ENCODE results near the gene TMEM161A. TPM values are rescaled to one million over a fixed set of nuclear protein-coding genes. Genes with fewer than 3 reads are reported as not detected.

TMEM161A gene
- polyA plus RNA-seq (2013, experiment 1 of 2): 21.4 TPM
- 21.0 TPM for polyA plus RNA-seq (2013, experiment 2 of 2)

DNA sequence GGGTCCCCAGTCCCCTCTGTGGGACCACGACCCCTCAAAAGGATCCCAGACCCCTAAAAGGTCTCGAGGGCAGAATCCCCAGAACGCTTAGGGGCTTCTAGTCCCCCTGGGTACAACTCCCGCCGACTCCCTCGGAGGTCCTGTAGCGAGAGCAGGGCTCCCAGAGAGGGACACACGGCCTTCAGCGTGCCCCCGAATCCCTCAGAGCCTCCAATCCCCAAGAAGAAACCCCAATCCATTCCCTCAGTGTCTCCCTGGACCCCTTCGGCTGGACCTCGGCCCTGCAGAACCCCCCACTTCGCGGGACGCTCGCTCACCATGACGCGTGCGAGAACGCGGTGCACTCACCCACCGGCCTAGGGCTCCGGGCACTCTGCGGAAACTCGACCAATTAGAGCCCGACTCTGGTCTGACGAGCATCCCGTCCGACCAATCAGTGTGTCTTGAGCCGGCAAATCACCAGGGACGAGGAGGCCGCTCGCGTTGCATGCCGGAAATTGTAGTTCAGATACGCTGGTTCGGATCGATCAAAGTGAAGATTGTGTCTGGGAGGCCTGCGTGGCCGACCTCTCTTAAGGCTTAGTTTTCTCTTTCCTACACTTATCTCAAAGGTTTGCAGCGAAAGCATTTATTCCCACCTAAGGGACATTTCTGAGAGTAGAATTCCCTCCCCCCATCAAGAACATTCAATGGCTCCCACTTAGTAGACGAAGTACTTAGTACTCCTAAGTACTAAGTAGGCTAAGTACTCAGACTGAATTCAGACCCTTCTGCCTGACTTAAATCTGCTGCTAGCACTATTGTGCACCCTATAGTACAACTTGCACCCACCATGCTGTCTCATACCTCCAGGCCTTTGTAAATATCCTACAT, at the start of gene TMEM161A:
Gene TMEM161A, minus strand, starts transcription at position 370 of the 873 bp plus-strand sequence. Its CDS starts 50 bp downstream, at position 320.
- Histone ChIP-seq H3K18ac (ENCODE audit: low read depth in 1 of 2, low read length in 2 of 2) (peak within 1 kb of the TSS; percentile 23 to 75), H3K4me3 (ENCODE audit: insufficient read depth in 1 of 2, low read depth in 1 of 2, low read length in 2 of 2) (peak within 1 kb of the TSS; percentile 64 to 93), H2BK15ac (ENCODE audit: low read depth, poor library complexity, severe bottlenecking) (peak within 1 kb of the TSS; percentile 49), H2BK12ac (ENCODE audit: low read length in 2 of 2) (no peak within 1 kb of the TSS), H3K36me3 (ENCODE audit: control insufficient read depth in 1 of 2, insufficient read depth in 2 of 2, low read depth in 1 of 2, low read length in 2 of 2) (no peaks in the 10 kb centered on the region), H3K4me1 (ENCODE audit: control insufficient read depth, insufficient read depth, low read depth, low read length) (peaks cover 13% of the 10 kb centered on the region), H3K23ac (ENCODE audit: low read length in 2 of 2) (no peak within 1 kb of the TSS), H3K27me3 (ENCODE audit: control insufficient read depth in 1 of 2, insufficient read depth in 1 of 2, low read length in 2 of 2) (peaks cover 0 to 5% of the 10 kb centered on the region in 2 experiments), H3K4ac (ENCODE audit: low read depth in 1 of 2, low read length in 2 of 2) (peak within 1 kb of the TSS in 1 of 2 experiments; percentile 62), H3K14ac (ENCODE audit: low read length in 2 of 2) (peak within 1 kb of the TSS in 1 of 2 experiments; percentile 95), H4K8ac (ENCODE audit: low read length) (peak within 1 kb of the TSS; percentile 83), H3K27ac (ENCODE audit: low read length, poor library complexity, severe bottlenecking) (no peak within 1 kb of the TSS), H3K9me3 (ENCODE audit: control insufficient read depth, low read length) (no peaks in the 10 kb centered on the region), H4K91ac (ENCODE audit: low read length) (peak within 1 kb of the TSS; percentile 45), H2AK5ac (ENCODE audit: low read length, severe bottlenecking) (no peak within 1 kb of the TSS), H3K79me1 (replicated peaks; ENCODE audit: low read length, poor library complexity, severe bottlenecking) (peaks cover 20% of the 10 kb centered on the region), H2AFZ (ENCODE audit: low read depth, low read length) (peak within 1 kb of the TSS; percentile 66), H2BK120ac (ENCODE audit: low read depth, low read length) (peak within 1 kb of the TSS; percentile 93), H3K9ac (ENCODE audit: low read length) (peak within 1 kb of the TSS; percentile 95), H3K4me2 (ENCODE audit: low read length, poor library complexity, severe bottlenecking) (peak within 1 kb of the TSS; percentile 93), H2BK5ac (ENCODE audit: low read depth, low read length, poor library complexity, severe bottlenecking) (no peak within 1 kb of the TSS)
- WGBS: 3% methylated on average over 42 of the region's 42 CpGs
- peak; percentile 99 for DNase-seq

GRCh38 chr19:19186742-19187141, 48.5 kb upstream of the TMEM161A start:
- Histone ChIP-seq H3K4me1 (ENCODE audit: control insufficient read depth, insufficient read depth, low read depth, low read length) (peaks cover 13% of the 10 kb centered on the region), H2AK5ac (ENCODE audit: low read length, severe bottlenecking) (no peak overlapping the region), H3K4ac (ENCODE audit: low read depth in 1 of 2, low read length in 2 of 2) (no peak overlapping the region), H3K9ac (ENCODE audit: low read length) (no peak overlapping the region), H2BK120ac (ENCODE audit: low read depth, low read length) (no peak overlapping the region), H3K4me3 (ENCODE audit: insufficient read depth in 1 of 2, low read depth in 1 of 2, low read length in 2 of 2) (peak overlapping the region in 1 of 2 experiments; percentile 12), H3K27me3 (ENCODE audit: control insufficient read depth in 1 of 2, insufficient read depth in 1 of 2, low read length in 2 of 2) (no peaks in the 10 kb centered on the region), H3K79me1 (replicated peaks; ENCODE audit: low read length, poor library complexity, severe bottlenecking) (peaks cover 43% of the 10 kb centered on the region), H3K27ac (ENCODE audit: low read length, poor library complexity, severe bottlenecking) (no peak overlapping the region), H3K23ac (ENCODE audit: low read length in 2 of 2) (no peak overlapping the region), H2BK5ac (ENCODE audit: low read depth, low read length, poor library complexity, severe bottlenecking) (no peak overlapping the region), H2BK12ac (ENCODE audit: low read length in 2 of 2) (no peak overlapping the region), H3K14ac (ENCODE audit: low read length in 2 of 2) (no peak overlapping the region), H2AFZ (ENCODE audit: low read depth, low read length) (no peak overlapping the region), H4K91ac (ENCODE audit: low read length) (no peak overlapping the region), H3K36me3 (ENCODE audit: control insufficient read depth in 1 of 2, insufficient read depth in 2 of 2, low read depth in 1 of 2, low read length in 2 of 2) (peaks cover 31 to 36% of the 10 kb centered on the region in 2 experiments), H4K8ac (ENCODE audit: low read length) (no peak overlapping the region), H3K18ac (ENCODE audit: low read depth in 1 of 2, low read length in 2 of 2) (no peak overlapping the region), H2BK15ac (ENCODE audit: low read depth, poor library complexity, severe bottlenecking) (no peak overlapping the region), H3K4me2 (ENCODE audit: low read length, poor library complexity, severe bottlenecking) (no peak overlapping the region), H3K9me3 (ENCODE audit: control insufficient read depth, low read length) (no peaks in the 10 kb centered on the region)
- WGBS: 95% methylated on average over 14 of the region's 14 CpGs
- no peak for DNase-seq

- Histone ChIP-seq H2AK5ac (ENCODE audit: low read length, severe bottlenecking) (no peak overlapping the region), H3K9ac (ENCODE audit: low read length) (no peak overlapping the region), H3K36me3 (ENCODE audit: control insufficient read depth in 1 of 2, insufficient read depth in 2 of 2, low read depth in 1 of 2, low read length in 2 of 2) (peaks cover 37 to 43% of the 10 kb centered on the region in 2 experiments), H3K4me2 (ENCODE audit: low read length, poor library complexity, severe bottlenecking) (no peak overlapping the region), H4K8ac (ENCODE audit: low read length) (no peak overlapping the region), H2AFZ (ENCODE audit: low read depth, low read length) (no peak overlapping the region), H3K23ac (ENCODE audit: low read length in 2 of 2) (no peak overlapping the region), H3K4me3 (ENCODE audit: insufficient read depth in 1 of 2, low read depth in 1 of 2, low read length in 2 of 2) (no peak overlapping the region), H3K18ac (ENCODE audit: low read depth in 1 of 2, low read length in 2 of 2) (no peak overlapping the region), H3K9me3 (ENCODE audit: control insufficient read depth, low read length) (no peaks in the 10 kb centered on the region), H3K14ac (ENCODE audit: low read length in 2 of 2) (no peak overlapping the region), H3K27ac (ENCODE audit: low read length, poor library complexity, severe bottlenecking) (no peak overlapping the region), H2BK12ac (ENCODE audit: low read length in 2 of 2) (no peak overlapping the region), H3K4me1 (ENCODE audit: control insufficient read depth, insufficient read depth, low read depth, low read length) (peaks cover 11% of the 10 kb centered on the region), H2BK15ac (ENCODE audit: low read depth, poor library complexity, severe bottlenecking) (no peak overlapping the region), H3K27me3 (ENCODE audit: control insufficient read depth in 1 of 2, insufficient read depth in 1 of 2, low read length in 2 of 2) (no peaks in the 10 kb centered on the region), H4K91ac (ENCODE audit: low read length) (no peak overlapping the region), H3K79me1 (replicated peaks; ENCODE audit: low read length, poor library complexity, severe bottlenecking) (peaks cover 43% of the 10 kb centered on the region), H2BK120ac (ENCODE audit: low read depth, low read length) (no peak overlapping the region), H3K4ac (ENCODE audit: low read depth in 1 of 2, low read length in 2 of 2) (peak overlapping the region in 1 of 2 experiments; percentile 13), H2BK5ac (ENCODE audit: low read depth, low read length, poor library complexity, severe bottlenecking) (no peak overlapping the region)
- WGBS: 64% methylated on average over 9 of the region's 9 CpGs
- DNase-seq: peak; percentile 54
Measured at GRCh38 chr19:19185853-19186740, 47.8 kb upstream of the TMEM161A start.
